Measurements from ENCODE around the gene RALGDS.

GRCh38 chr9:133074111-133074651 lies 46.9 kb downstream of the RALGDS start:
- TF ChIP-seq FOXM1 (IDR thresholded peaks at IDR 0.05; ENCODE audit: borderline replicate concordance) (no peak), CTBP1 (IDR thresholded peaks at IDR 0.05; ENCODE audit: borderline replicate concordance) (no peak), FOXA1 (IDR thresholded peaks at IDR 0.05) (no peak), BHLHE40 (IDR thresholded peaks at IDR 0.05; ENCODE audit: borderline replicate concordance) (no peak), ARNT (IDR thresholded peaks at IDR 0.05) (no peak), TARDBP (IDR thresholded peaks at IDR 0.05) (no peak), SUZ12 (IDR thresholded peaks at IDR 0.05) (no peak), L3MBTL2 (conservative IDR thresholded peaks at IDR 0.05) (no peak), HDGF (IDR thresholded peaks at IDR 0.05; ENCODE audit: borderline replicate concordance) (no peak), ZNF384 (IDR thresholded peaks at IDR 0.05) (no peak), NFRKB (IDR thresholded peaks at IDR 0.05) (no peak)

Measured in HEK293T (cell line).